Neural cell (in vitro differentiated cells): ENCODE measurements around the gene MYOF. TPM values are rescaled to one million over a fixed set of nuclear protein-coding genes. Genes with fewer than 3 reads are reported as not detected.

ENCODE experiments used
- H2AFZ ChIP-seq: fragments of 200-600, 300-800 bp; sonication (generic), shearing (Covaris generic); 2 replicates; pipeline ENCODE4 v1.6.0; 2014; ENCODE audit warnings: low read depth, mild to moderate bottlenecking, antibody characterized with exemption, low read length, moderate library complexity
- H3F3A ChIP-seq: fragments of 200-600 bp; shearing (Covaris generic); 2 replicates; pipeline ENCODE4 v1.6.1; 2016; ENCODE audit warnings: mild to moderate bottlenecking, moderate library complexity, mixed read lengths, antibody characterized with exemption, low read length; ENCODE audit not compliant: insufficient read depth, poor library complexity, severe bottlenecking
- H3K27ac ChIP-seq: fragments of 200-600, 300-800 bp; sonication (generic), shearing (Covaris generic); 2 replicates; pipeline ENCODE4 v1.5.1; 2014; ENCODE audit warnings: mild to moderate bottlenecking, low read length, moderate library complexity
- H3K27me3 ChIP-seq: fragments of 300-800, 200-600 bp; sonication (generic), shearing (Covaris generic); 2 replicates; pipeline ENCODE4 v1.6.0; 2014; ENCODE audit warnings: mild to moderate bottlenecking, low read depth, low read length, moderate library complexity; ENCODE audit not compliant: insufficient read depth
- H3K36me3 ChIP-seq: fragments of 300-800, 200-600 bp; sonication (generic), shearing (Covaris generic); 2 replicates; pipeline ENCODE4 v1.5.1; 2014; ENCODE audit warnings: mild to moderate bottlenecking, antibody characterized with exemption, low read length, moderate library complexity; ENCODE audit not compliant: insufficient read depth
- H3K4me2 ChIP-seq: fragments of 300-800, 200-600 bp; sonication (generic), shearing (Covaris generic); 2 replicates; pipeline ENCODE4 v1.6.0; 2014; ENCODE audit warnings: mild to moderate bottlenecking, low read length
- H3K4me3 ChIP-seq: fragments of 300-800, 200-600 bp; sonication (generic), shearing (Covaris generic); 2 replicates; pipeline ENCODE4 v1.5.1; 2014; ENCODE audit warnings: mild to moderate bottlenecking, low read length, moderate library complexity
- H3K79me2 ChIP-seq: fragments of 200-600 bp; shearing (Covaris generic); replicated peaks from 2 replicates; pipeline ENCODE4 v1.6.0; 2014; ENCODE audit warnings: mild to moderate bottlenecking, low read length, moderate library complexity; ENCODE audit not compliant: insufficient read depth
- H3K9ac ChIP-seq: fragments of 300-800, 200-600 bp; sonication (generic), shearing (Covaris generic); 2 replicates; pipeline ENCODE4 v1.6.1; 2016; ENCODE audit warnings: mild to moderate bottlenecking, low read length, mixed read lengths
- H3K9me2 ChIP-seq: fragments of 200-600 bp; shearing (Covaris generic); 2 replicates; pipeline ENCODE4 v1.6.1; 2016; ENCODE audit warnings: mild to moderate bottlenecking, low read length, mixed read lengths; ENCODE audit not compliant: insufficient read depth
- H3K9me3 ChIP-seq: fragments of 200-600, 300-800 bp; sonication (generic), shearing (Covaris generic); 2 replicates; pipeline ENCODE4 v1.6.1; 2016; ENCODE audit warnings: mild to moderate bottlenecking, mixed run types, low read length, moderate library complexity, mixed read lengths
- H4K20me1 ChIP-seq: fragments of 200-600 bp; shearing (Covaris generic); 2 replicates; pipeline ENCODE4 v1.6.1; 2016; ENCODE audit warnings: mild to moderate bottlenecking, mixed run types; ENCODE audit not compliant: insufficient read depth
- EP300 ChIP-seq: fragments of 450-650 bp; conservative IDR thresholded peaks from 2 replicates; pipeline ENCODE4 v1.6.1; 2014; ENCODE audit warnings: antibody characterized with exemption, mild to moderate bottlenecking, moderate library complexity; ENCODE audit not compliant: poor library complexity, severe bottlenecking
- EZH2 ChIP-seq: fragments of 200-600, 300-800 bp; shearing (Covaris generic), sonication (generic); IDR thresholded peaks from 2 replicates; pipeline ENCODE4 v1.6.1; 2014; ENCODE audit warnings: antibody characterized with exemption, low read length, borderline replicate concordance, mild to moderate bottlenecking; ENCODE audit not compliant: insufficient read depth, poor library complexity, severe bottlenecking
- MXI1 ChIP-seq: fragments of 450-650 bp; conservative IDR thresholded peaks from 2 replicates; pipeline ENCODE4 v1.6.1; 2014; ENCODE audit warnings: antibody characterized with exemption, mild to moderate bottlenecking; ENCODE audit not compliant: poor library complexity, severe bottlenecking
- POLR2AphosphoS5 ChIP-seq: IDR thresholded peaks from 2 replicates; pipeline ENCODE4 v1.6.1; 2012
- RAD21 ChIP-seq: fragments of 450-650 bp; conservative IDR thresholded peaks from 2 replicates; pipeline ENCODE4 v1.6.1; 2014; ENCODE audit warnings: antibody characterized with exemption, mild to moderate bottlenecking, moderate library complexity
- SMC3 ChIP-seq: fragments of 450-650 bp; conservative IDR thresholded peaks from 2 replicates; pipeline ENCODE4 v1.6.1; 2014; ENCODE audit warnings: antibody characterized with exemption, mild to moderate bottlenecking, moderate library complexity; ENCODE audit not compliant: poor library complexity
- TAF1 ChIP-seq: IDR thresholded peaks from 2 replicates; pipeline ENCODE4 v1.6.1; 2012; ENCODE audit warnings: low read depth
- polyA plus RNA-seq: library from polyadenylated mRNA; depleted of rRNA; stranded (reverse); fragments of >200 nt; gene quantifications from 2 replicates; pipeline ENCODE4 v1.2.3, GENCODE V29; 2014
- TF ChIP-seq, protein P1 (sequence below): IDR thresholded peaks from 2 replicates; pipeline ENCODE4 v1.6.1; 2012; ENCODE audit warnings: borderline replicate concordance
- TF ChIP-seq, protein P2 (sequence below): fragments of 450-650 bp; IDR thresholded peaks from 2 replicates; pipeline ENCODE4 v1.5.1; 2014; ENCODE audit warnings: antibody characterized with exemption, mild to moderate bottlenecking, moderate library complexity; ENCODE audit not compliant: poor library complexity, severe bottlenecking

MYOF gene
- polyA plus RNA-seq, 1 donor from 2014 or later, result 0.47 TPM

DNA sequence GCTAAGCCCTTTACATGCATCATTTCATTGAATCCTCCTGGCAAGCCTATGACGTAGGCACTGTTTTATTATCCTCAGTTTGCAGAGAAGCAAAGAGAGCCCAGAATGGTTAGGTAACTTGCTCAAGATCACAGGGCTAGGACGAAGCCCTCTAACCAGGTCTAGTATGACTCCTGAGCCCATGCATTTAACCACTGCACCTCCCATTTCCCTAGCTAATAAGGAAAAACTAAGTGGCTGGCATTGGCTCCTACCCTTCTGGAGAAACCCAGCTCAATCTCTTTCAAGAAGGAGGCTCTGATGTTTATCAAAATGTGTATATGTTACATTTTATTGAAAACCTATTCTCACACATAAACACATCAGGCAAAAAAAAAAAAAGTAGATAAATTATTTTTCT, 19.8 kb downstream of the MYOF start:
- H3K9ac ChIP-seq, result no peak overlapping the region
- H3K27ac ChIP-seq, result no peak overlapping the region
- H3K36me3 ChIP-seq, result no peaks in the 10 kb centered on the region
- H3F3A ChIP-seq, result no peaks in the 10 kb centered on the region
- H2AFZ ChIP-seq, result no peak overlapping the region
- H3K9me3 ChIP-seq, result no peaks in the 10 kb centered on the region
- TF ChIP-seq EP300 (no peak), POLR2AphosphoS5 (no peak), MXI1 (no peak), RAD21 (no peak)
- H3K27me3 ChIP-seq, result no peaks in the 10 kb centered on the region
- H3K4me2 ChIP-seq, result no peak overlapping the region
- H3K9me2 ChIP-seq, result no peaks in the 10 kb centered on the region
- no peaks in the 10 kb centered on the region for H3K79me2 ChIP-seq
- no peaks in the 10 kb centered on the region for H4K20me1 ChIP-seq
- H3K4me3 ChIP-seq, result no peak overlapping the region

DNA sequence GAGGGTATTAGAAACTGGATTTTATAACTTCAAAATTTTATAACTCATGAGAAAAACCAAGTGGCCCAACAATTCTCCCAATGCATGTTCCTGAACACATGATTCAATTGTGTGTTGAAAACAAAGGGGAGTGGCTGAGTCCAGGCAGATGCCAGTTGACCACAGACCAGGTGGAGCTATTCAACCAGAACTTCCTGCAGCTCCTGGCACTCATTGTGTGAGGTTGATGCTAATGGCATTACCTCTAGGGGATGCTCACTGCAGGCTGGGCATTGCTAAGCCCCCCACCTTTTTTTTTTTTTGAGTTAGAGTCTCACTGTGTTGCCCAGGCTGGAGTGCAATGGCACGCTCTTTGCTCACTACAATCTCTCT, 20.3 kb downstream of the MYOF start:
- H3K9ac ChIP-seq, result no peak overlapping the region
- no peak overlapping the region for H3K4me3 ChIP-seq
- H3K9me3 ChIP-seq, result no peaks in the 10 kb centered on the region
- H4K20me1 ChIP-seq, result no peaks in the 10 kb centered on the region
- H3K36me3 ChIP-seq, result no peaks in the 10 kb centered on the region
- TF ChIP-seq MXI1 (no peak), TAF1 (no peak), SMC3 (no peak), RAD21 (no peak), EZH2 (no peak), POLR2AphosphoS5 (no peak), EP300 (no peak)
- TF ChIP-seq, protein P1, sequence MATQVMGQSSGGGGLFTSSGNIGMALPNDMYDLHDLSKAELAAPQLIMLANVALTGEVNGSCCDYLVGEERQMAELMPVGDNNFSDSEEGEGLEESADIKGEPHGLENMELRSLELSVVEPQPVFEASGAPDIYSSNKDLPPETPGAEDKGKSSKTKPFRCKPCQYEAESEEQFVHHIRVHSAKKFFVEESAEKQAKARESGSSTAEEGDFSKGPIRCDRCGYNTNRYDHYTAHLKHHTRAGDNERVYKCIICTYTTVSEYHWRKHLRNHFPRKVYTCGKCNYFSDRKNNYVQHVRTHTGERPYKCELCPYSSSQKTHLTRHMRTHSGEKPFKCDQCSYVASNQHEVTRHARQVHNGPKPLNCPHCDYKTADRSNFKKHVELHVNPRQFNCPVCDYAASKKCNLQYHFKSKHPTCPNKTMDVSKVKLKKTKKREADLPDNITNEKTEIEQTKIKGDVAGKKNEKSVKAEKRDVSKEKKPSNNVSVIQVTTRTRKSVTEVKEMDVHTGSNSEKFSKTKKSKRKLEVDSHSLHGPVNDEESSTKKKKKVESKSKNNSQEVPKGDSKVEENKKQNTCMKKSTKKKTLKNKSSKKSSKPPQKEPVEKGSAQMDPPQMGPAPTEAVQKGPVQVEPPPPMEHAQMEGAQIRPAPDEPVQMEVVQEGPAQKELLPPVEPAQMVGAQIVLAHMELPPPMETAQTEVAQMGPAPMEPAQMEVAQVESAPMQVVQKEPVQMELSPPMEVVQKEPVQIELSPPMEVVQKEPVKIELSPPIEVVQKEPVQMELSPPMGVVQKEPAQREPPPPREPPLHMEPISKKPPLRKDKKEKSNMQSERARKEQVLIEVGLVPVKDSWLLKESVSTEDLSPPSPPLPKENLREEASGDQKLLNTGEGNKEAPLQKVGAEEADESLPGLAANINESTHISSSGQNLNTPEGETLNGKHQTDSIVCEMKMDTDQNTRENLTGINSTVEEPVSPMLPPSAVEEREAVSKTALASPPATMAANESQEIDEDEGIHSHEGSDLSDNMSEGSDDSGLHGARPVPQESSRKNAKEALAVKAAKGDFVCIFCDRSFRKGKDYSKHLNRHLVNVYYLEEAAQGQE, result no peak
- TF ChIP-seq, protein P2, sequence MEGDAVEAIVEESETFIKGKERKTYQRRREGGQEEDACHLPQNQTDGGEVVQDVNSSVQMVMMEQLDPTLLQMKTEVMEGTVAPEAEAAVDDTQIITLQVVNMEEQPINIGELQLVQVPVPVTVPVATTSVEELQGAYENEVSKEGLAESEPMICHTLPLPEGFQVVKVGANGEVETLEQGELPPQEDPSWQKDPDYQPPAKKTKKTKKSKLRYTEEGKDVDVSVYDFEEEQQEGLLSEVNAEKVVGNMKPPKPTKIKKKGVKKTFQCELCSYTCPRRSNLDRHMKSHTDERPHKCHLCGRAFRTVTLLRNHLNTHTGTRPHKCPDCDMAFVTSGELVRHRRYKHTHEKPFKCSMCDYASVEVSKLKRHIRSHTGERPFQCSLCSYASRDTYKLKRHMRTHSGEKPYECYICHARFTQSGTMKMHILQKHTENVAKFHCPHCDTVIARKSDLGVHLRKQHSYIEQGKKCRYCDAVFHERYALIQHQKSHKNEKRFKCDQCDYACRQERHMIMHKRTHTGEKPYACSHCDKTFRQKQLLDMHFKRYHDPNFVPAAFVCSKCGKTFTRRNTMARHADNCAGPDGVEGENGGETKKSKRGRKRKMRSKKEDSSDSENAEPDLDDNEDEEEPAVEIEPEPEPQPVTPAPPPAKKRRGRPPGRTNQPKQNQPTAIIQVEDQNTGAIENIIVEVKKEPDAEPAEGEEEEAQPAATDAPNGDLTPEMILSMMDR, result no peak
- no peak overlapping the region for H3K4me2 ChIP-seq
- no peaks in the 10 kb centered on the region for H3F3A ChIP-seq
- H2AFZ ChIP-seq, result no peak overlapping the region
- no peaks in the 10 kb centered on the region for H3K9me2 ChIP-seq
- H3K79me2 ChIP-seq, result no peaks in the 10 kb centered on the region
- no peak overlapping the region for H3K27ac ChIP-seq
- no peaks in the 10 kb centered on the region for H3K27me3 ChIP-seq
